CD4-positive, alpha-beta T cell treated with Interleukin-15 for 4 hours (primary cell): ENCODE data around the gene FAM171A2.
"Not testable (repeated sequence)": the region's sequence is repeated elsewhere in the genome, so short reads cannot be mapped to it uniquely, and the experiment has no call there.

Source experiments
- DNase-seq: peaks from one replicate; pipeline ENCODE4 v3.0.0-alpha.2; 2020; ENCODE audit warnings: low spot score

Gene FAM171A2

GRCh38 chr17:44360826-44361225 is 2.8 kb downstream of the FAM171A2 start:
- DNase-seq, result no peak

GRCh38 chr17:44360144-44360533 is 3.5 kb downstream of the FAM171A2 start:
- no peak for DNase-seq

GRCh38 chr17:44359458-44360143 is 4.1 kb downstream of the FAM171A2 start:
- no peak for DNase-seq

- DNase-seq, result no peak
Measured at GRCh38 chr17:44359006-44359405, 4.6 kb downstream of the FAM171A2 start.

GRCh38 chr17:44358066-44358465 is 5.6 kb downstream of the FAM171A2 start:
- DNase-seq, result no peak

- DNase-seq, result no peak
Measured at GRCh38 chr17:44356241-44356640, 7.4 kb downstream of the FAM171A2 start.

- DNase-seq, result no peak
Measured at GRCh38 chr17:44355642-44356099, 8.0 kb downstream of the FAM171A2 start.

- DNase-seq, result peak; percentile 55
Measured at GRCh38 chr17:44354582-44355561, 8.8 kb downstream of the FAM171A2 start.

GRCh38 chr17:44353672-44354331 is 9.9 kb downstream of the FAM171A2 start:
- no peak for DNase-seq

GRCh38 chr17:44352828-44353671 is 10.6 kb downstream of the FAM171A2 start:
- DNase-seq, result no peak

GRCh38 chr17:44351961-44352827 is 11.5 kb downstream of the FAM171A2 start:
- DNase-seq, result no peak

- DNase-seq, result no peak
Measured at GRCh38 chr17:44351464-44351863, 12.2 kb downstream of the FAM171A2 start.

GRCh38 chr17:44350733-44351226 is 12.9 kb downstream of the FAM171A2 start:
- DNase-seq, result peak; percentile 72

- no peak for DNase-seq
Measured at GRCh38 chr17:44349553-44350070, 14.0 kb downstream of the FAM171A2 start.

- DNase-seq, result no peak
Measured at GRCh38 chr17:44348988-44349364, 14.7 kb downstream of the FAM171A2 start.

- DNase-seq, result peak; percentile 10
Measured at GRCh38 chr17:44348234-44348987, 15.2 kb downstream of the FAM171A2 start.

- DNase-seq, result not testable (repeated sequence)
Measured at GRCh38 chr17:44347206-44348055, 16.2 kb downstream of the FAM171A2 start.

GRCh38 chr17:44346064-44346844 is 17.4 kb downstream of the FAM171A2 start:
- DNase-seq, result no peak
